ENCODE measurements around the gene CADPS.

DNA sequence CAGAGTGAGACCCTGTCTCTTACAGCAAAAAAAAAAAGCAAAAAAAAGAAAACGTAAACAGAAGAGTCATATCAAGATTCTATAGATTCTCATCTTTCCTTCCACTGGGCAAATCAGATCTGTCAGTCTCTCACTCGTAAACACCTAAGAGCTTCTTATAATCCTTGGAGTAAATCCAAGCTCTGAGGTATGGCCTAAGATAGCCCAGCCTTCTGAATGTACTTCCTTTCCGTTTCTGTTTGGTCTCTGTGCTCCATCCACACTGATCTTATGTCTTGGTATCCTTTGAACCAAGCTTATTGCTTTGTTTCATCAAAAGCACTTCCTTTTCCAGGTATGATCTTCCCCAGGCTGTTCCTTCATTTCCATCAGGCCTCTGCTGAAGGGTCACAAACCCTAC lies 137.8 kb downstream of the CADPS start:
- TF ChIP-seq, protein P1, sequence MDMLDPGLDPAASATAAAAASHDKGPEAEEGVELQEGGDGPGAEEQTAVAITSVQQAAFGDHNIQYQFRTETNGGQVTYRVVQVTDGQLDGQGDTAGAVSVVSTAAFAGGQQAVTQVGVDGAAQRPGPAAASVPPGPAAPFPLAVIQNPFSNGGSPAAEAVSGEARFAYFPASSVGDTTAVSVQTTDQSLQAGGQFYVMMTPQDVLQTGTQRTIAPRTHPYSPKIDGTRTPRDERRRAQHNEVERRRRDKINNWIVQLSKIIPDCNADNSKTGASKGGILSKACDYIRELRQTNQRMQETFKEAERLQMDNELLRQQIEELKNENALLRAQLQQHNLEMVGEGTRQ (IDR thresholded peaks at IDR 0.05; ENCODE audit: borderline replicate concordance, low read depth, low read length): no peak
- no peak for TF ChIP-seq FOSL2 (IDR thresholded peaks at IDR 0.05; ENCODE audit: borderline replicate concordance, low read depth)
- TF ChIP-seq, protein P2, sequence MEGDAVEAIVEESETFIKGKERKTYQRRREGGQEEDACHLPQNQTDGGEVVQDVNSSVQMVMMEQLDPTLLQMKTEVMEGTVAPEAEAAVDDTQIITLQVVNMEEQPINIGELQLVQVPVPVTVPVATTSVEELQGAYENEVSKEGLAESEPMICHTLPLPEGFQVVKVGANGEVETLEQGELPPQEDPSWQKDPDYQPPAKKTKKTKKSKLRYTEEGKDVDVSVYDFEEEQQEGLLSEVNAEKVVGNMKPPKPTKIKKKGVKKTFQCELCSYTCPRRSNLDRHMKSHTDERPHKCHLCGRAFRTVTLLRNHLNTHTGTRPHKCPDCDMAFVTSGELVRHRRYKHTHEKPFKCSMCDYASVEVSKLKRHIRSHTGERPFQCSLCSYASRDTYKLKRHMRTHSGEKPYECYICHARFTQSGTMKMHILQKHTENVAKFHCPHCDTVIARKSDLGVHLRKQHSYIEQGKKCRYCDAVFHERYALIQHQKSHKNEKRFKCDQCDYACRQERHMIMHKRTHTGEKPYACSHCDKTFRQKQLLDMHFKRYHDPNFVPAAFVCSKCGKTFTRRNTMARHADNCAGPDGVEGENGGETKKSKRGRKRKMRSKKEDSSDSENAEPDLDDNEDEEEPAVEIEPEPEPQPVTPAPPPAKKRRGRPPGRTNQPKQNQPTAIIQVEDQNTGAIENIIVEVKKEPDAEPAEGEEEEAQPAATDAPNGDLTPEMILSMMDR (IDR thresholded peaks at IDR 0.05): no peak
- no peak for TF ChIP-seq RAD21 (IDR thresholded peaks at IDR 0.05; ENCODE audit: low read length)
- no peak for TF ChIP-seq EP300 (IDR thresholded peaks at IDR 0.05; ENCODE audit: borderline replicate concordance in 1 of 2, low read depth in 1 of 2, low read length in 1 of 2)
- TF ChIP-seq, protein P3, sequence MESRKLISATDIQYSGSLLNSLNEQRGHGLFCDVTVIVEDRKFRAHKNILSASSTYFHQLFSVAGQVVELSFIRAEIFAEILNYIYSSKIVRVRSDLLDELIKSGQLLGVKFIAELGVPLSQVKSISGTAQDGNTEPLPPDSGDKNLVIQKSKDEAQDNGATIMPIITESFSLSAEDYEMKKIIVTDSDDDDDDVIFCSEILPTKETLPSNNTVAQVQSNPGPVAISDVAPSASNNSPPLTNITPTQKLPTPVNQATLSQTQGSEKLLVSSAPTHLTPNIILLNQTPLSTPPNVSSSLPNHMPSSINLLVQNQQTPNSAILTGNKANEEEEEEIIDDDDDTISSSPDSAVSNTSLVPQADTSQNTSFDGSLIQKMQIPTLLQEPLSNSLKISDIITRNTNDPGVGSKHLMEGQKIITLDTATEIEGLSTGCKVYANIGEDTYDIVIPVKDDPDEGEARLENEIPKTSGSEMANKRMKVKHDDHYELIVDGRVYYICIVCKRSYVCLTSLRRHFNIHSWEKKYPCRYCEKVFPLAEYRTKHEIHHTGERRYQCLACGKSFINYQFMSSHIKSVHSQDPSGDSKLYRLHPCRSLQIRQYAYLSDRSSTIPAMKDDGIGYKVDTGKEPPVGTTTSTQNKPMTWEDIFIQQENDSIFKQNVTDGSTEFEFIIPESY (IDR thresholded peaks at IDR 0.05; ENCODE audit: borderline replicate concordance, low read depth): no peak

Measured in SK-N-SH (cell line).